ENCODE measurements around the gene DISC1. TPM values are rescaled to one million over a fixed set of nuclear protein-coding genes. Genes with fewer than 3 reads are reported as not detected.

DISC1 gene
- total RNA-seq, 1 donor from 2014 or later = 13.6 TPM

DNA sequence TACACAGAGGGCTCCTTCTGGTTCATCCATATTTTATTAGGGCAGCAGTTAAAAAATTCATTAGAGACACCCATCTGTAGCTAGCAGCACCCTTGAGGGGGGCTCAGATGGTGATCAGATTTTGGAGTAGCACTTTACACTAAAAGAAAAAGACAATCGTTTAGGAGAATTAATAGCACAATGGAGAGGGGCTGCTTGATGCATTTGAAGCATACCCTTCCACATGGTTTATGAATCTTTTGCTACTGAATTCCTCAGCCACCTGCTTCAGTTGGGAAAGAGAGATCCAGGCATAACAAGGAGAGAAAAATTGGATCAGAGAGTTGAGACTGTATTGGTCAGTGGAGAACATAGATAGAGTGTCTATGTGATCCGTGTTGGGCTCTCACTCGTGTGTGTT, 54.4 kb downstream of the DISC1 start:
- Histone ChIP-seq H3K36me3 (no peaks in the 10 kb centered on the region), H3K27me3 (ENCODE audit: low read depth) (no peaks in the 10 kb centered on the region), H3K4me3 (no peak overlapping the region), H3K27ac (no peak overlapping the region), H3K4me1 (no peaks in the 10 kb centered on the region), H3K9me3 (no peaks in the 10 kb centered on the region)
- intact Hi-C loops (cut with DNase I) = no loop called here
- TF ChIP-seq, protein P1, sequence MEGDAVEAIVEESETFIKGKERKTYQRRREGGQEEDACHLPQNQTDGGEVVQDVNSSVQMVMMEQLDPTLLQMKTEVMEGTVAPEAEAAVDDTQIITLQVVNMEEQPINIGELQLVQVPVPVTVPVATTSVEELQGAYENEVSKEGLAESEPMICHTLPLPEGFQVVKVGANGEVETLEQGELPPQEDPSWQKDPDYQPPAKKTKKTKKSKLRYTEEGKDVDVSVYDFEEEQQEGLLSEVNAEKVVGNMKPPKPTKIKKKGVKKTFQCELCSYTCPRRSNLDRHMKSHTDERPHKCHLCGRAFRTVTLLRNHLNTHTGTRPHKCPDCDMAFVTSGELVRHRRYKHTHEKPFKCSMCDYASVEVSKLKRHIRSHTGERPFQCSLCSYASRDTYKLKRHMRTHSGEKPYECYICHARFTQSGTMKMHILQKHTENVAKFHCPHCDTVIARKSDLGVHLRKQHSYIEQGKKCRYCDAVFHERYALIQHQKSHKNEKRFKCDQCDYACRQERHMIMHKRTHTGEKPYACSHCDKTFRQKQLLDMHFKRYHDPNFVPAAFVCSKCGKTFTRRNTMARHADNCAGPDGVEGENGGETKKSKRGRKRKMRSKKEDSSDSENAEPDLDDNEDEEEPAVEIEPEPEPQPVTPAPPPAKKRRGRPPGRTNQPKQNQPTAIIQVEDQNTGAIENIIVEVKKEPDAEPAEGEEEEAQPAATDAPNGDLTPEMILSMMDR (IDR thresholded peaks at IDR 0.05) = no peak
- ATAC-seq (no peak), DNase-seq (no peak)

DNA sequence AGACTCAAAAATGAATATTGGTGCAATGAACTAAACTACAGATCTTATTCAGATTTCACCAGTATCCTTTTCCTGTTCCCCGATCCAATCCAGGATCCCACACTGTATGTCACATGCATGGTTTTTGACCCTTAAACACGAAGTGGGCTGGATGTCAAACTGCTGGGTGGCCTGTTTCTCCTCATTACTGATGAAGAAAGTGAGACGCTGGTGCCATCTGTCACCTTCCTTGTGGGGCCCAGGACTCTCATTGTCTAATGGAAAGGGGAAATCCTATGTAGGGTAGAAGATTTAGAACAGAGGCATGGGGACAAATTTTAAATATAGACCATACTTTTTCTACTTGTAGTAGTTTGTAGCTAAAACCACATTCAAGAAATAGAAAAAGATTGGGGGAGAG, 56.2 kb downstream of the DISC1 start:
- no peak overlapping the region for H3K4me3 ChIP-seq
- no peaks in the 10 kb centered on the region for H3K27me3 ChIP-seq (ENCODE audit: low read depth)
- H3K27ac ChIP-seq = no peak overlapping the region
- intact Hi-C loops (cut with DNase I) = no loop called here
- H3K9me3 ChIP-seq = no peaks in the 10 kb centered on the region
- H3K36me3 ChIP-seq = no peaks in the 10 kb centered on the region
- DNase-seq = no peak
- ATAC-seq = no peak
- no peaks in the 10 kb centered on the region for H3K4me1 ChIP-seq
- TF ChIP-seq, protein P1 (IDR thresholded peaks at IDR 0.05) = no peak

DNA sequence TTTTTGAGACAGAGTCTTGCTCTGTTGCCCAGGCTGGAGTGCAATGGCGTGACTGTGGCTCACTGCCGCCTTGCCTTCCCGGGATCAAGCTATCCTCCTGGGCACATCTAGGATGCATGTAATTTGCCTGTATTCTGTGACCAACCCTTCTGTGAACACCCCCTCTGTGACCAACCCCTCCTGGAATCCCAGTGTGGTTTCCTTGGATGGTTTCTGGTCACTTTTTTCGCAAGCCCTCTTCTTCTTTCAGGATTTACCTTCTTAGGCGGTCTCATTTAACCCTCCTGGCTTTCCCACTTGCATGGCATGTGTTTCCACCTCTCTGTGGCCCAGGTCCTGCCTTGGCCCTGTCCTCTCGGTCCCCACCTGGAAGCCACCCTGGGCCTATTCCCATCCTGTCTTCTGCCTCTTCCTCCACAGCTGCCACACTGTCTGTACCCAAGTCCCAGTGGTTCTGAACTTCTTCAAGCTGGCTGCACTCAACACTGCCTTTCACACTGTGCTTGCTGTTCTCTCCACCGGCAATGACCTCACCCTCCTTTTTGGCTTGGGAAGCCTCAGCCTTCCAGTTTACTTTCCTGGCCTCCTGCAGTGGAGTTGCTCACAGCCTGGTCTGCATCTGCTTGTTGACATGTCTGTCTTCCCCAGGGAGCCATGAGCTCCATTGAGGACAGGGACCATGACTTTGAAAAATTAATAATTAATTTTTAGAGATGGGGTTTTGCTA, 57.0 kb downstream of the DISC1 start:
- H3K4me1 ChIP-seq = no peaks in the 10 kb centered on the region
- no peak overlapping the region for H3K27ac ChIP-seq
- DNase-seq (no peak), ATAC-seq (no peak)
- H3K4me3 ChIP-seq = no peak overlapping the region
- H3K27me3 ChIP-seq (ENCODE audit: low read depth) = no peaks in the 10 kb centered on the region
- no peaks in the 10 kb centered on the region for H3K36me3 ChIP-seq
- intact Hi-C loops (cut with DNase I) = no loop called here
- TF ChIP-seq, protein P1 (IDR thresholded peaks at IDR 0.05) = no peak
- H3K9me3 ChIP-seq = no peaks in the 10 kb centered on the region

DNA sequence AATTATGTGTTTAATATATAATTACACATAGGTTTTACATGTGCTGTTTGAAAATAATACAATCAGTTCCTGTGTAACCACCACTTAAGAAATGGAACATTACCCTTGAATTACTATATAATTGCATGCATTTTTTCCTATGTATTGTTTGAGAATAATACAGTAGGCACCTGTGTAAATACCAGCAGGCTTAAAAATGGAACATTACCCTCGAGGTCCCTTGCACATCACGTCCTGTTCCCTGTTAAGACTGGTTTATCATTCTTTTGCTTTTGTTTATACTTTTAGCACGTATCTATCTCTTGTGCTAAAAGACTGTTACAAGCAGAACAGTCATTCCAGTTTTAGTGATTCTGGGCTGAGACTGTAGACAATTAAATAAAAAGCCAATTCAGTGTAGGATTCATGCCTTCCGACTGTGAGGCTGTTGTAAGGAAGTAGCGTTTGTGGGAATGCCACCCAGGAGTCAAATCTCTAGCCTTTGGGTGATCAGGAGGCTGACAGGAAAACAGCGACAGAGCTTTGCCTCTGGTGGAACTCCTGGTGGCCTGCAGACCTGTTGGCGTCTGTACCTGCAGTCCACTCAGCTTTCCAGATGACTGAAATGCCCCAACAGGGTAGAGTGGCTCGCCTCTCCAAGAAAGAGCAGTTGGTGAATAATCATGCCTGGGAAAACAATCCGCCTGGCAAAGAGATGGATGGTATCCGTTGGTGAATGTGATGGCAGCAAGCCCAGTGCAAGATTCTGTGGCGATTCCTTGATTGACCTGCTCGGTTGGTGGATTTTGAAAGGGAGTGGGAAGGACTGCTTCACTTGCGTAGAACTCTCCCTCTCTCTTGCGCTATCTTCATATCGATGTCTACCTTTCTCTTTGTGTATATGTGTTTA, 58.0 kb downstream of the DISC1 start:
- no peaks in the 10 kb centered on the region for H3K36me3 ChIP-seq
- no peaks in the 10 kb centered on the region for H3K4me1 ChIP-seq
- TF ChIP-seq, protein P1 (IDR thresholded peaks at IDR 0.05) = no peak
- H3K27me3 ChIP-seq (ENCODE audit: low read depth) = no peaks in the 10 kb centered on the region
- no peak overlapping the region for H3K27ac ChIP-seq
- DNase-seq (no peak), ATAC-seq (no peak)
- intact Hi-C loops (cut with DNase I) = no loop called here
- H3K9me3 ChIP-seq = no peaks in the 10 kb centered on the region
- no peak overlapping the region for H3K4me3 ChIP-seq

DNA sequence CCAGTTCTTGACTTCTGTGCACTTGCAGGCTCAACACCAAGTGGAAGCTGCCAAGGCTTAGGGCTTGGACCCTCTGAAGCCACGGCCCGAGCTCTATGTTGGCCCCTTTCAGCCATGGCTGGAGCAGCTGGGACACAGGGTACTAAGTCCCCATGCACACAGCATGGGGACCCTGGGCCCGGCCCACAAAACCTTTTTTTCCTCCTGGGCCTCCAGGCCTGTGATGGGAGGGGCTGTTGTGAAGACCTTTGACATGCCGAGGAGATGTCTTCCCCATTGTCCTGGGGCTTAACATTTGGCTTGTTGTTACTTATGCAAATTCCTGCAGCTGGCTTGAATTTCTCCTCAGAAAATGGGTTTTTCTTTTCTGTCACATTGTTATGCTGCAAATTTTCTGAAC, 59.8 kb downstream of the DISC1 start:
- H3K4me3 ChIP-seq = no peak overlapping the region
- TF ChIP-seq, protein P1 (IDR thresholded peaks at IDR 0.05) = no peak

More for the DNA sequence above, 59.8 kb downstream of the DISC1 start:
- intact Hi-C loops (cut with DNase I) = no loop called here
- H3K27ac ChIP-seq = no peak overlapping the region
- no peaks in the 10 kb centered on the region for H3K27me3 ChIP-seq (ENCODE audit: low read depth)
- DNase-seq (no peak), ATAC-seq (no peak)
- no peaks in the 10 kb centered on the region for H3K36me3 ChIP-seq
- H3K4me1 ChIP-seq = peaks cover 8% of the 10 kb centered on the region
- H3K9me3 ChIP-seq = no peaks in the 10 kb centered on the region

All from lower lobe of right lung (tissue), 2 donors.